HuH-7.5 (cell line): ENCODE measurements around the gene IL20.
"Not testable (repeated sequence)": the region's sequence is repeated elsewhere in the genome, so short reads cannot be mapped to it uniquely, and the experiment has no call there.

ENCODE experiments used
- DNase-seq: peaks from one replicate; pipeline ENCODE4 v3.0.0; 2011; ENCODE audit warnings: low spot score

Gene IL20

GRCh38 chr1:206843626-206844025 lies 21.8 kb upstream of the IL20 start:
- DNase-seq: no peak

- no peak for DNase-seq
Observed at GRCh38 chr1:206846487-206846886, 18.9 kb upstream of the IL20 start.

GRCh38 chr1:206847337-206847834 lies 18.0 kb upstream of the IL20 start:
- DNase-seq: no peak

GRCh38 chr1:206847946-206848345 lies 17.5 kb upstream of the IL20 start:
- no peak for DNase-seq

- no peak for DNase-seq
Observed at GRCh38 chr1:206850401-206850800, 15.0 kb upstream of the IL20 start.

- no peak for DNase-seq
Observed at GRCh38 chr1:206851341-206852010, 13.9 kb upstream of the IL20 start.

GRCh38 chr1:206852662-206853061 lies 12.8 kb upstream of the IL20 start:
- not testable (repeated sequence) for DNase-seq

GRCh38 chr1:206853696-206854095 lies 11.7 kb upstream of the IL20 start:
- not testable (repeated sequence) for DNase-seq

GRCh38 chr1:206854401-206855129 lies 10.9 kb upstream of the IL20 start:
- no peak for DNase-seq

- no peak for DNase-seq
Observed at GRCh38 chr1:206855859-206856258, 9.6 kb upstream of the IL20 start.

- DNase-seq: no peak
Observed at GRCh38 chr1:206856674-206857464, 8.6 kb upstream of the IL20 start.

- no peak for DNase-seq
Observed at GRCh38 chr1:206859082-206859521, 6.3 kb upstream of the IL20 start.

- no peak for DNase-seq
Observed at GRCh38 chr1:206860165-206860564, 5.3 kb upstream of the IL20 start.

GRCh38 chr1:206863266-206863665 lies 2.2 kb upstream of the IL20 start:
- no peak for DNase-seq

- no peak for DNase-seq
Observed at GRCh38 chr1:206866062-206866461, 639 bp downstream of the IL20 start.

GRCh38 chr1:206867239-206867638 lies 1.8 kb downstream of the IL20 start:
- no peak for DNase-seq

- no peak for DNase-seq
Observed at GRCh38 chr1:206867716-206868115, 2.3 kb downstream of the IL20 start.

- no peak for DNase-seq
Observed at GRCh38 chr1:206868264-206868663, 2.8 kb downstream of the IL20 start.

GRCh38 chr1:206872139-206872538 lies 6.7 kb downstream of the IL20 start:
- no peak for DNase-seq

GRCh38 chr1:206873603-206874188 lies 8.3 kb downstream of the IL20 start:
- DNase-seq: no peak

- no peak for DNase-seq
Observed at GRCh38 chr1:206875752-206876377, 10.4 kb downstream of the IL20 start.

- DNase-seq: no peak
Observed at GRCh38 chr1:206878456-206878855, 13.0 kb downstream of the IL20 start.
